Astrocyte of the hippocampus (primary cell): ENCODE measurements around the gene RAG2.

Source experiments
- DNase-seq: peaks from one replicate; pipeline ENCODE4 v3.0.0; 2011; ENCODE audit warnings: low read depth, low spot score

The RAG2 gene

DNA sequence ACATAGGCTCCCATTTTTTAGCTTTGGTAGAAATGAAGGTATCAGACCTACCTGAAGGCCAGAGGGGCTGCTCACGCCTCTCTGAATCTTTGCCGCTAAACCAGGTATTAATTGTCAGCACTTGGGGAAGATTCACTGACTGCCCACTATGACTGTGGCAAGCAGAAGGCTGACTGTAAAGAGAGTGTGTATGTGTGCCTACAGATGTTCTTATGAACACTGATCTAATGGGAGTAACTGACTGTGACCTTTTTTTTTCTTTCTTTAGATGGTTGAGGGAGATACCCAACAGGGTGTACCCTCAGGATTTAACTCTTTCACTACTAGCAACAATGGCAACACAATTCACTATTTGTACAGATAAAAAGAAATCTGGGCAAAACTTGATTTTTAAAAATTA, at the start of gene RAG2:
Gene RAG2, minus strand, starts transcription at position 186 of the 400 bp plus-strand sequence. CDS start 4,068 bp downstream, outside the sequence.
- DNase-seq = no peak

DNA sequence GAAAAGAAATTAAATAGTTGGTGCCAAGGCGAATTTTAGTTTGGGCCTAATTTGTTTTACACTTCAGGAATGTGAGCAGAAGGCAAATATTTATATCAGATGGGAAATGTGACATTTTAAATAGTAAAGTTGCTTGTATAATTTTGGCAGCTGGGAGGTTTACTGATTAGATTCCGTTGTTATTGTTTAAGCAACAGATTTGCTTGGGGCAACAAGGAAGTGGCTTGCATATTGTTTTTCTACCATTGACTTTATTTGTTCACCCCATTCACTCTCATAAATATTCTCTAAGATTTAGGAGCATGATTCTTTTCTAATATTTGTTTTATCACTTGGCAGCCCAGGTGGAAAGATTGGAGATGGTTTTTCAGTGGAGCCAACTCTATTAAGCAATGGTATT, 40.5 kb upstream of the RAG2 start:
- no peak for DNase-seq

DNA sequence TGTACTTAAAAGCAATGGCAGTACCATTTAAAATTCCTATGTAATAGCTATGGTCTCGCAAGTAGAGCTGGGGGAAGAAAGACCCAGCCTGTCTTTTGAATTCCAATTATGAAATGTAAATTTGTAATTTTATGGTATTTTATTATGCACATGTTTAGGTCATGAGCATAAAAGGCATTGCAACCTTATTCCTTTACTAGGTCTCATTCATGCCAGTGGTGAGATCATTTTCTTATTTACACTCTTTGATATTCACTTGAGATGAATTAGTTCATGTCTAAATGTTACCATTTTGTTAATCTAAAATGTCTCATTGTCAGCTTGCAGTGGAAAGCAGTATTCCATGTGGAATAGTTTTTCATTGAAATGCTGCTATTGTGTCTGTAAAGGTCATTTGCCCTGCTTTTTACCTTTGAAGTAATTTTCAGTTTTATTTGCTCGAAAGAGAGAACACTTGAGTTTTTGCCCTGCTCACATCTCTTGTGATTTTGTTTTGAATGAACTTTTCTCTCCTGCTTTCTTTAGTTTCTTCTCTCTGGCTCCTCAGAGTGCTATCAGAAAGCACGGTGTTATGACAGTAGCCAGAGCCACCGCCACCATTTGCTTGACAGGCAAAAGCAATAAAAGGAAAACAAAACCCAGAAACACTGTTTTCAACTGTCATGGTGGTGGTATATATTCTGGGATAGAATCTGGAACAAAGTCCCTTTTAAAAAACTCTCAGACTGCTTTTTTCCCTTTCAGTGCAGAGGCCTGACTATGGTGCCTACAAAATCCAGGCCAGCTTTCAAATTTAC, 37.2 kb upstream of the RAG2 start:
- DNase-seq = no peak

DNA sequence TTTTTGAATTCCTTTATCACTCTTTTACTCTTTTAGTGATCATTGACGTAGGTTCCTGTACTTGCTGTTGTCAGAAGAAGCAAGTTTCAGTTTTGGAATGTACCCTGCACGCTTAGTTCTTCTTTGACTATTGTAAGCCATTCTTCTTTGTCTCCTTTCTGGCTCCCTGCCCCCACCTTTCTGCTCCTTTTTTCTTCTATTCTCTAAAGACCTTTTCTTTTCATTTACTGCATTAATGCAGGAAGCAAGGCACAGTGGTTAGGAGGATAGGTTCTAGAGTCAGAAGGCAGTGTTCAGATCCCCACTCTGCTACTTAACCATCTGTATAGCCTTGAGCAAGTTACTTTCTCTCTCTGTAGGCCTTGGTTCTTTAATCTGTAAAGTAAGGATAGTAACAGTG, 33.7 kb upstream of the RAG2 start:
- no peak for DNase-seq

DNA sequence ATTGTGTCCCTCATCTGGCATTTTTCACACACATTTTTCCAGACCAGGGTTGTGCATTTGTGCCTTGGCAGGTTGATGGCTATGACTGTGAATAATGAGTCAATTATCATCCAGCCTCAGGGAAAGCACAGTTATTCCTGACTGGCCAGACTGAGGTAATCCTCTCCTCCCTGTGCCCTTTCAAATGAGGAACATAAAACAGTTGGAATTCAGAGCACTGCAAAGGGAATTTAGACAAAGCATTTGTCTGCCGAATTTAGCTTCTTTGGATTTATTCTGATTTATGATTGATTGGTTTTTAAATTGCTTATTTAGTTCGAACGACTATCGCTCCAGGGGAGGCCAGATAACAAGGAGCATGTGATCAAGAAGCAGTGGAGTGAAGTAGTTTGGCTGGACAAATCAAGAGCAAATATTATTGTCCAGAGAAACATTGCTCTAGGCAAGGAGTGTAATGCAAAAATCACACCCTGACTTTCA, 30.8 kb upstream of the RAG2 start:
- DNase-seq = peak; percentile 16

DNA sequence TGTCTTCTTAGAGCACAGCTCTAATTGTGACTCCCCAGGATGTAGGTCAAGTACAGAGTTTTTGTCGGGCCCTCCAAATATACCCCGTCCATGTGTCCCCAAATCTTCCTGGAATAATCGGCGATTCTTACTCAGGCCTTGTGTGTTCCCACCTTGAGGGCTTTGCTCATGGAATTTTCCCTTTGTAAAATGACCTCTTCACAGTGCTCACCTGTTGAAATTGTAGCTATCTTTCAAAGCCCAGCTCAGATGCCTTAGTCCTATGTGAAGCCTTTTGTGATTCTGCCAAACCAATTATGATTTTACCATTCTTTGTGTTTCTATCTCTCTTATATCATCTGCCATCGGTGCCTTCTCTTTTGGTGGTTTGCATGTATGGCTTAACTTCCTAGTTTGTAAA, 30.1 kb upstream of the RAG2 start:
- no peak for DNase-seq

DNA sequence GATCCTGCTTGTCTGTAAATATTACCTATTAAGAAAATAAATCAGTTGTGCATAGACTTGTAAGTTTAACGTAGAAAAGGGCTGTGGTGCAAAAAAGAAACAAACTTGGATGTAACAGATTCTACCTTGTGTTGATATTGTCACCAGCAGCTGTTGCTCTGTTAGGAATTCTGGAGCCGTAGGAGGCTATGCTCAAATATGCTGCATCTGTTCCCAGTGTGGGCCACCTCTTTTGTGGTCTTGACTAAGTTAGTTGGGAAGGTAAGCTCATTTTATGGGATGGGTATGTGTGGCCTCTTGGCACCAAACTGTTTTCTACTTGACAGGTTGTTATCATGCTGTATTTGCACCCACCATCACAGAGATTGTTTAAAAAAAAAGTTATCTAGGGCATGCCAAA, 29.4 kb upstream of the RAG2 start:
- no peak for DNase-seq

DNA sequence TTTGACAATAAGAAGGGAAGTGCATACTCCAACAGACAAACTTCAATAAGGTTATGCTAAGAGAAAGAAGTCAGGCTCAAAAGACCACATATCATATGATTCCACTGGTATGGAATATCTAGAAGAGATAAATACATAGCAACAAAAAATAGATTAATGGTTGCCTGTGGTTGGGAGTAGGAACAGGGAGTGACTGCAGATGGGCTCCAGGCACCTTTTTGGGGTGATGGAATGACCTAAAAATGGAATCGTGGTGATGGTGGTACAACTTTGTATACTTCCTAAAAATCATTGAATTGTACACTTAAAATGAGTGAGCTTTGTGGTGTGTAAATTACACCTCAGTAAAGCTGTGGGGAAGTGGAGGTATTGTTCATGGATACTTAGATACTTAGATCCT, 29.0 kb upstream of the RAG2 start:
- DNase-seq = no peak

DNA sequence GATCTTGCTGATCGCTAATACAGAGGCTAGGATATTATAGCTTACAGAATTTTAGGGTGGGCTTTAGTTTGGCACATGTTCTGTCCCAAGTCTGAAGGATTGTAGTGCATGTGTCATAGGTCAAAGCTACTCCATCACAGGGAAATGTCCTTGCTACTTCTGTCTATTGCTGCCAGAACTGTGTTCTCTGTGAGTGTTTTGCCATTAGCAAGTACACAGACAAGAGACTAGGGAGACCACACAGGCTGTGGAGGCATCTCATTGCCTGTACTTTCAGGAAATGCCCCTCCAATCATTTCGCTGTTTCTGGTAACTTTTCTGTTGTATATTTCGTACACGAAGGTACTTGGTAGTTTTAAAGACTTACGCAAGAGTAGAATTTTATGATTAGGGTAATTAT, 25.5 kb upstream of the RAG2 start:
- DNase-seq = no peak

DNA sequence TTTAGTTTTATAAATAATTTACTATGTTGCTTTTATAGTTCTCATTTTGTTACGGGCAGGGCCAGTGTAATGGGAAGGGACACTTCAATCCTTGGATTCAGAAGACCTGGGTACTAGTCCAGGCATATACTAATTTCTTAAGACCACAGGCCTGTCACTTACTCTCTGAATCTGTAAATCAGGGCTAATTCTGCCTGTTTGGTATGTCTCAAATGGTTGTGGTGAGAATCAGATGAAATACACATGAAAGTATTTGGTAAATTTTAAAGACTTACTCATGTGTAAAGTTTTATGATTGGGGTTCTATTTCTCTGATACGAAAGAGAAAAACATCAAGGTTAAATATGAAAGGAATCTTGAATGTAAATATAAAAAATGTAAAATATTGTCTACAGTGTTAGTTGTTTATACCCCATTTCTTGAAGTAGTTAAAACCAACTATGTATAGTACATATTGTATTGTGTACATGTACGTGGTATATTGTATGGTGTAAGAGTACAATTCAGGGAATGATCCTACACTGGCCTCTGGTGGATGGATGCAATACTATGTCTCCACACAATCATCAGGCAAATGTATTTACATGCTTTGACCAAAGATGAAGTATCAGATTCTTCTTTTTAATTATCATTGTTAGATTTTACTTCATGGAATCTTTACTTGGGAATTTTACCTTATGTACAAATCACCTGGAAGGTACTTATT, 24.5 kb upstream of the RAG2 start:
- peak; percentile 62 for DNase-seq

DNA sequence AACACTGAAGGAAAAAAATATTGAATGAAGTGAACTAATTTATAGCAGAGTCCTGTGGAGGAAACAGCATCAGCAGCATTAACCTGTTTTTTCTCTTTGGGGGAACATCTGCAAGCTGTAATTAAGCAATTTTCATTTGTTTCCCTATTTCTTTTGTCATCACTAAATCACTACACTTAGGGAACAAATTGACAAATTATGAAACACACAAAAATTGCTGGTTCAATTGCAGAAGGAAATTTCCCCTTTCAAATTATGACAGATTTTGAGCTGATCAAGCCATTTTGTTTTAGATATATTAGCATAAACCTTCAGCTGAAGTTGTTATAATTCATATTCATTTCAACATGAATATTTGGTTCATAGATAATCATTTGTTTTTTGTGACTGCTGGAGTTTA, 22.2 kb upstream of the RAG2 start:
- DNase-seq = no peak

DNA sequence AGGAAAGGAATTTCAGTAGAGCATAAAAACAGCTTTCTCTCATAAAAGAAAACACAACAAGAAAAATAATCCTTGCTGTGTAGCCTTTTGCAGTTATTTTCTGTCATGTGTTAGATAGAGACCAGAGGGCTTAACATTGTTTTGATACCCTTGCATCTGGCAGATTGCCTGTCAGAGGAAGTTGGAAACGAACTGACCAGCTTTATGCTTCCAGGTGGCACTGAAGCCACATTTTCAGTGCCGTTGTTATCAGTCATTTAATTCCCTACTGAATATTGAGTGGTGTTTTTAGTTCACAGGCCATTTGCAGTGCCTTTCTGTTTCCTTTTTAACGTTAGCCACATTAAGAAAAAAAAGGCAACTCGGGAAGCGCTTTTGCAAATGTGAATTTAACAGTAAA, 21.5 kb upstream of the RAG2 start:
- peak; percentile 26 for DNase-seq

DNA sequence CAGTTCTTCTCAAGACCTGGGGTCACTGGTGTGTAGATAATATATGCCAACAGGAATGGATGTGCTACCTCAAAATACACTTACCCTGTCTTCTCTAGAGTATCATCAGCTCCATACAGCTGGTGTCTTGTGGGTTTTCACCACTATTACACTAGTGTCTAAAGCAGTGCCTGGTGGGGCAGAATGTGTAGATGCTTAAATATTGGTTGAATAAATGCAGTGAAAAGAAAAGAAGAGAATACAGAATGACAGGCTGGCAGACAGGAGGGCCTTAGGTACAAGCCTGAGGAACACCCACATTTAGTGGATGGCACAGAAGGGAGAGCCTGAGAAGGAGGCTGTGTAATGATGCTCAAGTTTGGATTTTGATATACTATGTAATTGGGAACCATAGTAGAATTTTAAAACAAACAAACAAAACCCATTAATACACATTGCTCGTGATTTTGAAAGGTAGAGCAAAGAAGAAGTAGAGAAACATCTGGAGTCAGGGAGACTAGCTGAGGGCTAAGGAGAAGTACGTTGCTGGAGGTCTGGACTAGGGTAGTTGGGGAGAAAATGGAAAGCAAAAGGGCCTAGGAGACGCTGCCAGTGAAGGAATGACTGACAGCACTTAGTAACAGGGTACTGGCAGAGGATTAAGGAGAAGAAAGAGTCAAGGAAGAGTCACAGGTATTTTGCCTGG, 20.5 kb upstream of the RAG2 start:
- DNase-seq = no peak

DNA sequence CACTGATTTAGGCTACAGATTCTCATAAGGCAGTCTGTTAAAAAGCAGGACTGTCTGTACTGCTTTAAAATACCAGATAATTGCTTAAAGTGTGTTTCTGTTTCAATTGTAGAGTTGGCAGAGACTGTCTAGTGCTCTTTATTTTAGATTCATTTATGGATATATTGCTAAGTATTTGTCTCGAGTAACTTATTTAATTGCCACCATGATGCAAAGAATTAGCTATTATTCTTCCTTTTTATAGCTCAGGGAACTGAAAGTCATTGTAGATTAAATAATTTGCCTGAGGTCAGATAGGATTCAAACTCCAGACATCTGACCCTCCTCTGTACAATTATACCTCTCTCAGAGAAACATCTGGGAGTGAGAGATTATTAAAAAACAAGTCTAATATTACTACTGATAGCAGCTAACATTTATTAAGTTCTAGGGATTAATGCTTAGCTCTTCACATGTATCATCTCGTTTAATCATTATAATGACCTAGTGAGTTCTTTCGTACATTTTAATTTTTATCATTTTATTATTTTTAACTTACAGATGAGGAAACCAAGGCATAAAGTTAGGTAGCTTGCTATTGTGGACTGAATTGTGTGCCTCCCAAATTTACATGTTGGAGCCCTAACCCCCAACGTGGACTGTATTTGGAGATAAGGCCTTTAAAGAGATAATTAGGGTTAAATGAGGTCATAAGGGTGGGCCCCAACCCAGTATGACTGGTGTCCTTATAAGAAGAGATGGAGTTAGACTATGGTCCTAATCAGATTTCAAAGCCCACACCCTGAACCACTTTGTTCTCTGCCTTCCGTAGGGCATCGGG, 19.7 kb upstream of the RAG2 start:
- no peak for DNase-seq

DNA sequence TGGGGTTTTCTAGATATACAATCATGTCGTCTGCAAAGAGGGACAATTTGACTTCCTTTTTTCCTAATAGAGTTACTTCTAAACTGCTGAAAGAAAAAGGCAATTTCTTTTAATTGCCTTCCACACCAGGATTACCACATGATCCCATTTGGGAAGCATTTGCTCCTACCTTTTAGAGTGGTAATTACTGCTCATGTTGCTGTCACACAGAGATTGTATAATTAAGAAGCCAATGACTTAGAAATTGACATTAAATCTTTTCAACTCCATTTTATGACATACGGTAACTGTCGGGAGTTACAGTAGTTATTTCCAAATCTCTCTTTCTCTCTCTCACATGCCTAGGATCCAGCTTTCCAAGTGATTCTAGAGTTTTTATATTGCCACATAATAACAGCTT, 17.8 kb upstream of the RAG2 start:
- DNase-seq = no peak

DNA sequence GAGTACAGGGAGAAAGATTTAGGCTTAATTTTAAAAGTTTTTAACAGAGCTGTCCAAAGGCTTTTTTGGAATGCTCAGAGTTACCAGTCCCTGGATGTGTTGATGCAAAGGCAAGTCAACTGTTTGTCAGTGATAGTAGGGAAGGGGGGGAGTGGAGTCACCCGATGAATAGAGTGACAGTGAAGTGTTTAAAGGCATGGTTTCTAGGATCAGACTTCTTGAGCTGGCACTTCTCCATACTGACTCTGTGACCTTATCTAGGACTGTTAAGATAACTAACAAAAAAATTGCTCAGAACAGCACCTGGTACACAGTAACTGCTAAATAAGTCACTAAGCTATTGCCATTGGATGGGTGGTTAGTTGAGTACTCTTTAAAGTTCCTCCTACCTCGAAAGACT, 11.3 kb upstream of the RAG2 start:
- no peak for DNase-seq

DNA sequence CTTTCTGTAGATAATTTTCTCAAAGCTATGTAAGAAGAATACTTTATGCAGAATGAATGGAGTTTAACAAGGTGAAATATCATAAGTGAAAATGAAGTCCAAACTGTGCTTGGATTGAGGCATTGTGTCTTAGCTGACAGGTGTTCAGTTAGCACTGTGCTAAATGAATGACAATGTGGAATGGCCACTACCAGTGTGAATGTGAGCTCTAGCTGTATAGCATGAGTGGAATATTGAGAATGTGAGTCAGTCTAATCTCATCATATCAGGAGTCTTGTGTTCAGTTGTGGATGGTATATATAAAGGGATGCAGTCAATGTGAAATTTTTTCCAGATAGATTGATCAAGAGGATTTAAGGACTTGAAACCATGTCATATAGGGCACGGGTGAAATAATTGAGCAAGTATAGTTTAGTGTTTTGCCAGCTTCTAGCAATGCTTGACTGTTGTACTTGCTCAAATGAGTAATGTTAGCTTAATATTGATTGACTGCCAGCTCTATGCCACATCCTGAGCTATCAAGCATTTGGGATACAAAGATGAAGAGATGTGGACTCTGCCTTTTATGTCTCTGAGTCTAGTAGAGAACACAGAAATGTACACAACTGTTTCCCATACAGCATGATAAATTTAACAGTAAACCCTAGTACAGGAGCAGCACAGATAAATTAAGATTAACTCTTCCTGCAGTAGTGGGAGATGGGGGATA, 10.6 kb upstream of the RAG2 start:
- no peak for DNase-seq

DNA sequence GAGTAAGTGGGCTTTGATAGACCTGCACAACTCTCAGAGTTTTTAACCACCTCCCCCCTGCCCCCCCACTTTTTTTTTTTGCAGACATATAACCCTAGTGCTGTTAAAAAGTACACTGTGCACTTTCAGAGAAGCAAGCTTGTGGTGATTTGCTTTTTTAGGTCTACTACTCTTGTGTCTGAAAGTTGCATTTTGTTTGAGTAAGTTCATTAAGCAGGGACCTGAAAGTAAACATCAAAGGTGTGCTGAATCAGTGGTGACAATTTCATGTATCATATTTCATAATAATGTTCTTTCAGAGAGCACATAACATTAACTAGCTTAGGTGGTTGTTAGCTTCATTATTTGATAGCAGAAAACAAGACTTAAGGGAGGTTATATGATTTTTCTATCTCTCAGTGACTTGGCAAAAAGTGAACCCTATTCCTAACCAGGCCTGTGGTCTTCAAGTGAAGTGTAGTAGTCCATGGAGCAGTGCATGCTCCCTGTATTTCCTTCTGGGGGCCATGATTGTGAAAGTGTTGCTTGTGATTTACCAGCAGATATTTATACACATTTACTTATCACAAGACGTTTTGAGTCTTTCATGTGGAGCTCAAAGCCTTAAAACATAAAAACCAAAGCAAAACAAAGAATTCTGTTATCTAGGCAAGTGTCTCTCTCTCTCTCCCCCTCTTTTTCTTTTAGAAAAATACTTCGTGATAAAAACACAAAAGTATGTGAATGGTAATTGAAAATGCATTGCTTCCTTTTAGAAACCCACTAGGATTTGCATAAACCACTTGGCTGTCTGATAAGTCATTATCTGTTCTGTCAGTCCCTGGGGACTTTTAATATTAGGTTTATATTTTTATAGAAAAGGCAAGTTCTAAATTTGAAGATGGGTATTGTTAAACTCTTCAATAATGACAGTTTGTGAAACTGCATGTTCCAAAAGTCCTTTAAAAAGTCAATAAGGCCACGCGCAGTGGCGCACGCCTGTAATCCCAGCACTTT, 7.5 kb upstream of the RAG2 start:
- DNase-seq = no peak

DNA sequence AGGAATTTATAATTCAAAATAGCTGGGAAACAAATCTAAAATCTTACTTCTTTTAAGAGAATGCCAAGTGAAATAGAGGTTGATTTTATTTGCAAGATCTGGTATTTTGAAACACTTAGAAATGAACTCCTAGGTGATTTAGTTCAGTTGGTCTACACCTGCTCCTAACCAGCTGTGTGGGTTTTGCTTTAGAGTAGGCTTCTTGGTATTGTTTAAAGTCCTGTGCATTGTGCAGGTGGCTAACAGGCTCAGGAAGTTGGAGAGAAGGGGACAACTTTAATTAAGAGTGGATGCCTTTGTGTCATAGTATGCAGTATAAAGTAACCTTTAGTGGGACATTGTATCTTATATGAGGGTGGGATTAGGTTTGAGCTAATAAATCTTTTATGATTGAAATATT, 4.1 kb upstream of the RAG2 start:
- no peak for DNase-seq

DNA sequence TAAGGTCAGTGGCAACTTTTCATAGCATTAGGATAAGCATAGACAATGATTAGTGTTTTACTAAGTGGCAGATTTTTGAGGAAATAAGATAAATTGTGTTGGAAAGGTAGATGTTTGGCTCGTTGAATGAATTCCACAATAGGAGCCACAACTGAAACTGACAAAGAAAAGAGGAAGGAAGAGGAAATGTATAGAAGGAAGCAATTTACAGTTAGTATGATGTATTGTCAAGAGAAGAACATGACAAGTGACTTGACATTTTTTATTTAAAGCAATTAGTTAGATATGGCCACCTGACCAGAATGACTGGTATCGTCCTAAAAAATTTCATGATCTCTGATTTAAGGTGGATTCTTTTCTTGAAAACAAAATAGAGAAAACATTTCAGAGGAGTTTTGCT, 3.1 kb upstream of the RAG2 start:
- DNase-seq = no peak
